Smooth muscle cell (in vitro differentiated cells): ENCODE data around the gene PDE8B. TPM values are rescaled to one million over a fixed set of nuclear protein-coding genes. Genes with fewer than 3 reads are reported as not detected.

Source experiments
- DNase-seq: peaks from one replicate; lab custom pipeline; 2025; ENCODE audit not compliant: unreplicated experiment; lab: John Stamatoyannopoulos, UW
- H2AFZ ChIP-seq: fragments of 200-600 bp; sonication (generic); 2 replicates; pipeline ENCODE4 v1.6.0; 2016; ENCODE audit warnings: antibody characterized with exemption, low read depth, mild to moderate bottlenecking
- H3F3A ChIP-seq: fragments of 200-600 bp; sonication (generic); 2 replicates; pipeline ENCODE4 v1.6.0; 2017; ENCODE audit warnings: antibody characterized with exemption, low read depth
- H3K27ac ChIP-seq: fragments of 200-600 bp; sonication (generic); 2 replicates; pipeline ENCODE4 v1.5.1; 2016; ENCODE audit warnings: low read depth, mild to moderate bottlenecking
- H3K27me3 ChIP-seq: fragments of 200-600 bp; sonication (generic); 2 replicates; pipeline ENCODE4 v1.6.1; 2016; ENCODE audit warnings: low read depth, mild to moderate bottlenecking
- H3K36me3 ChIP-seq: fragments of 200-600 bp; sonication (generic); 2 replicates; pipeline ENCODE4 v1.5.1; 2016; ENCODE audit warnings: low read depth
- H3K4me1 ChIP-seq: fragments of 200-600 bp; sonication (generic); 2 replicates; pipeline ENCODE4 v1.5.1; 2016; ENCODE audit warnings: low read depth
- H3K4me2 ChIP-seq: fragments of 200-600 bp; sonication (generic); 2 replicates; pipeline ENCODE4 v1.6.0; 2016; ENCODE audit warnings: mild to moderate bottlenecking
- H3K4me3 ChIP-seq: fragments of 200-600 bp; sonication (generic); 2 replicates; pipeline ENCODE4 v1.5.1; 2016; ENCODE audit warnings: mild to moderate bottlenecking
- H3K79me2 ChIP-seq: fragments of 200-600 bp; sonication (generic); 2 replicates; pipeline ENCODE4 v1.6.0; 2016; ENCODE audit warnings: low read depth, mild to moderate bottlenecking
- H3K9ac ChIP-seq: fragments of 200-600 bp; sonication (generic); 2 replicates; pipeline ENCODE4 v1.6.0; 2016; ENCODE audit warnings: low read depth
- H3K9me3 ChIP-seq: fragments of 200-600 bp; sonication (generic); replicated peaks from 2 replicates; pipeline ENCODE4 v1.5.1; 2016; ENCODE audit warnings: low read depth
- H4K20me1 ChIP-seq: fragments of 200-600 bp; sonication (generic); 2 replicates; pipeline ENCODE4 v1.6.0; 2016; ENCODE audit warnings: low read depth
- WGBS: methylation state at CpG from one replicate; pipeline ENCODE4 v1.1.7; 2016; ENCODE audit warnings: low lambda C conversion rate; 5-methylcytosine and 5-hydroxymethylcytosine counted together
- polyA plus RNA-seq: library from polyadenylated mRNA; unstranded; fragments of >200 nt; fragmentation: Nextera tagmentation; extraction: Ambion mirVana; gene quantifications from 2 replicates; pipeline ENCODE4 v1.2.1, GENCODE V29; 2016
- total RNA-seq: library from RNA; depleted of rRNA; stranded (reverse); fragments of >200 nt; gene quantifications from 2 replicates; pipeline ENCODE4 v1.2.3, GENCODE V29; 2014
- TF ChIP-seq, protein P1 (sequence below): fragments of 200-600 bp; sonication (generic); IDR thresholded peaks from 2 replicates; pipeline ENCODE4 v1.5.1; 2017; ENCODE audit warnings: borderline replicate concordance, mild to moderate bottlenecking, antibody characterized with exemption; ENCODE audit not compliant: insufficient read depth, poor library complexity, severe bottlenecking

PDE8B gene
- total and polyA plus RNA-seq, 2 experiments from 2014 or later = 0.13 to 0.18 TPM

DNA sequence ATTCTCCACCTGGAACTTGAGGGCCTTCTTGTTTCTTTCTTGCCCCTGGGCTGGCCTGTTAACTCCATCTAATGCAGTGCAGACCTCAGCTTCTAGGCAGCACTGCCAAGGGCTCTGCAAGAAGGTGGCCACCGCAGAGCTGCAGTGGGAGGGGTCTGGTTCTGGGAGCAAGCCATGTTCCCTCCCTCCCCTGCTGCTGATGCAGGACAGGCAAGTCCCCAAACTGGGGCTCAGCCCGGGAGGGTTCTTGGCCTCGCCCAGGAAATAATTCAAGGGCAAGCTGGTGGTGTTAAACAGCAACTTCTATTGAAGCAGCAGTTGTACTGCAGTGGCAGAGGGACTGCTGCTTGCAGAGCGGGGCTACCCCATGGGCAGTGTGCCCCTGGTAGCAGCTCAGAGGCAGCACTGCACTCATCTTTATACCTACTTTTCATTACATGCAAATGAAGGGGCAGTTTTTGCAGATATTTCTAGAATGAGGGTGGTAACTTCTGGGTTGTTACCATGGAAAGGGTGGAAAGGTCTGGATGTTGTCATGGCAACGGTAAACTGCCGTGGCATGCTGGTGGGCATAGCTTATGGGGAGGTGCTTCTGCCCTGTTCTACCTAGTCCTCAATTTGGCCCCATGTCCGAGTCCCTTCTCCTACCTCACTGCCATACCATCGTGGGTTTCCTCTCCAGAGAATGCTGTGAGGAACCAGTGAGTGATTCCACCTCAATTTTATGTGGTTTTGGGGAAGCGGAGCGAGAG, 199.6 kb downstream of the PDE8B start:
- 81% methylated on average over 10 of the region's 10 CpGs for WGBS
- no peak overlapping the region for H3K27ac ChIP-seq
- no peak overlapping the region for H3K4me3 ChIP-seq
- no peaks in the 10 kb centered on the region for H3F3A ChIP-seq
- no peak overlapping the region for H3K4me2 ChIP-seq
- H3K27me3 ChIP-seq = no peaks in the 10 kb centered on the region
- no peaks in the 10 kb centered on the region for H3K4me1 ChIP-seq
- H3K79me2 ChIP-seq = no peaks in the 10 kb centered on the region
- no peak overlapping the region for H3K9ac ChIP-seq
- no peaks in the 10 kb centered on the region for H3K36me3 ChIP-seq
- no peaks in the 10 kb centered on the region for H3K9me3 ChIP-seq
- DNase-seq = no peak
- TF ChIP-seq, protein P1, sequence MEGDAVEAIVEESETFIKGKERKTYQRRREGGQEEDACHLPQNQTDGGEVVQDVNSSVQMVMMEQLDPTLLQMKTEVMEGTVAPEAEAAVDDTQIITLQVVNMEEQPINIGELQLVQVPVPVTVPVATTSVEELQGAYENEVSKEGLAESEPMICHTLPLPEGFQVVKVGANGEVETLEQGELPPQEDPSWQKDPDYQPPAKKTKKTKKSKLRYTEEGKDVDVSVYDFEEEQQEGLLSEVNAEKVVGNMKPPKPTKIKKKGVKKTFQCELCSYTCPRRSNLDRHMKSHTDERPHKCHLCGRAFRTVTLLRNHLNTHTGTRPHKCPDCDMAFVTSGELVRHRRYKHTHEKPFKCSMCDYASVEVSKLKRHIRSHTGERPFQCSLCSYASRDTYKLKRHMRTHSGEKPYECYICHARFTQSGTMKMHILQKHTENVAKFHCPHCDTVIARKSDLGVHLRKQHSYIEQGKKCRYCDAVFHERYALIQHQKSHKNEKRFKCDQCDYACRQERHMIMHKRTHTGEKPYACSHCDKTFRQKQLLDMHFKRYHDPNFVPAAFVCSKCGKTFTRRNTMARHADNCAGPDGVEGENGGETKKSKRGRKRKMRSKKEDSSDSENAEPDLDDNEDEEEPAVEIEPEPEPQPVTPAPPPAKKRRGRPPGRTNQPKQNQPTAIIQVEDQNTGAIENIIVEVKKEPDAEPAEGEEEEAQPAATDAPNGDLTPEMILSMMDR = no peak
- H2AFZ ChIP-seq = no peak overlapping the region
- no peaks in the 10 kb centered on the region for H4K20me1 ChIP-seq

DNA sequence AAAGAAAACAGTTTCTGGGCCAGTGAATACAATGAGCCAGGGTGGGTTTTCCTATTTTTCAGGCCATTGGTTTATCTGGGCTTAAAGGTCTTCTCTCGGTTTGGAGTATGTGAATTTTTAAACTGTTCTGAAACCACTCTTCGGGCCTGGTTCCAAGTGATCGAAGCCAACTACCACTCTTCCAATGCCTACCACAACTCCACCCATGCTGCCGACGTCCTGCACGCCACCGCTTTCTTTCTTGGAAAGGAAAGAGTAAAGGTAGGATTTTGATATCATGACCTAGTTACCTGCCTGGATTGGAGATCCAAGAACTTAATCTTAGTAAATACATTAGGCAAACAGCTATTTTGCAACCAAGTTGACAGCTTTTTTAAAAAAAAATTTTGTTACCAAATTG, 202.6 kb downstream of the PDE8B start:
- no peaks in the 10 kb centered on the region for H3K9me3 ChIP-seq
- 95% methylated on average over 7 of the region's 7 CpGs for WGBS

DNA sequence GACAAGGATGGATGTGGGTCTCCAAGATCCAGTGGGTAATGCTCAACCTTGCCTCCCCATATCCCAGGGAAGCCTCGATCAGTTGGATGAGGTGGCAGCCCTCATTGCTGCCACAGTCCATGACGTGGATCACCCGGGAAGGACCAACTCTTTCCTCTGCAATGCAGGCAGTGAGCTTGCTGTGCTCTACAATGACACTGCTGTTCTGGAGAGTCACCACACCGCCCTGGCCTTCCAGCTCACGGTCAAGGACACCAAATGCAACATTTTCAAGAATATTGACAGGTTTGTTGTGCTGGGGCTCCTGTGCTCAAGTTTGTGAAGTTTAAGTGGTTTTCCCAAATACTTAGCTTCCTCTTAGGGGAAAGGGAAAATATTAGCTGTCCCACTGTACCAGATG, 207.7 kb downstream of the PDE8B start:
- 89% methylated on average over 5 of the region's 5 CpGs for WGBS
- H3K4me2 ChIP-seq = no peak overlapping the region
- no peak overlapping the region for H2AFZ ChIP-seq

More for the DNA sequence above, 202.6 kb downstream of the PDE8B start:
- Histone ChIP-seq H3K4me3 (no peak overlapping the region), H3K79me2 (no peaks in the 10 kb centered on the region), H3K27me3 (no peaks in the 10 kb centered on the region), H3K36me3 (no peaks in the 10 kb centered on the region), H3K27ac (no peak overlapping the region), H2AFZ (no peak overlapping the region), H4K20me1 (no peaks in the 10 kb centered on the region), H3F3A (no peaks in the 10 kb centered on the region), H3K9ac (no peak overlapping the region), H3K4me2 (no peak overlapping the region), H3K4me1 (no peaks in the 10 kb centered on the region)
- DNase-seq = no peak
- TF ChIP-seq, protein P1 = no peak

More for the DNA sequence above, 207.7 kb downstream of the PDE8B start:
- Histone ChIP-seq H4K20me1 (no peaks in the 10 kb centered on the region), H3K27ac (no peak overlapping the region), H3K27me3 (no peaks in the 10 kb centered on the region), H3K9ac (no peak overlapping the region), H3F3A (no peaks in the 10 kb centered on the region), H3K79me2 (no peaks in the 10 kb centered on the region), H3K36me3 (no peaks in the 10 kb centered on the region), H3K4me3 (no peak overlapping the region), H3K4me1 (no peaks in the 10 kb centered on the region), H3K9me3 (no peaks in the 10 kb centered on the region)
- no peak for DNase-seq
- TF ChIP-seq, protein P1 = no peak
